Panc1 (cell line): Measurements from ENCODE around the gene KIF18B. TPM values are rescaled to one million over a fixed set of nuclear protein-coding genes. Genes with fewer than 3 reads are reported as not detected.

Source experiments
- ATAC-seq: fragments of 200-7000 bp; cut with Tn5 transposase; 2 replicates; pipeline ENCODE4 v1.9.1; 2020; ENCODE audit warnings: mild to moderate bottlenecking, moderate library complexity
- BruUV-seq: library from RNA; stranded (reverse); fragments of 400-500 nt; replicated peaks from 2 replicates; lab custom pipeline; 2021; lab: Mats Ljungman, UMichigan
- CTCF ChIA-PET: fragments of 300-600 bp; sonication (Branson Sonifier 250); formaldehyde crosslinking; loops from one replicate; lab custom pipeline; 2022; ENCODE audit warnings: antibody characterized with exemption; lab: Charles Lee
- POLR2A ChIA-PET: fragments of 300-600 bp; sonication (Branson Sonifier 250); formaldehyde crosslinking; loops from one replicate; lab custom pipeline; 2022; ENCODE audit warnings: antibody characterized with exemption; lab: Charles Lee
- DNase-seq: peaks from one replicate; pipeline ENCODE4 v3.0.0-alpha.2; 2010; ENCODE audit warnings: low read depth, low spot score
- H3K27ac ChIP-seq: 2 replicates; pipeline ENCODE4 v1.5.1; 2011; ENCODE audit warnings: mild to moderate bottlenecking, low read length, inconsistent platforms
- H3K27me3 ChIP-seq: fragments of 200-500 bp; sonication (Bioruptor generic); 2 replicates; pipeline ENCODE4 v1.6.0; 2014; ENCODE audit warnings: low read length, inconsistent platforms; ENCODE audit not compliant: control insufficient read depth, insufficient read depth
- H3K36me3 ChIP-seq: fragments of 200-500 bp; sonication (Bioruptor generic); 2 replicates; pipeline ENCODE4 v1.5.1; 2014; ENCODE audit warnings: inconsistent platforms, mild to moderate bottlenecking, low read length, moderate library complexity; ENCODE audit not compliant: control insufficient read depth, insufficient read depth
- H3K4me1 ChIP-seq: 2 replicates; pipeline ENCODE4 v1.5.1; 2011; ENCODE audit warnings: inconsistent platforms, mild to moderate bottlenecking, low read length, moderate library complexity; ENCODE audit not compliant: control insufficient read depth, insufficient read depth
- H3K4me3 ChIP-seq, 2 experiments: 2 replicates each; pipeline ENCODE4 v1.5.1; 2011 to 2012; ENCODE audit warnings: low read depth in 2 of 2, low read length in 2 of 2, mild to moderate bottlenecking in 2 of 2, inconsistent platforms in 1 of 2, moderate library complexity in 1 of 2
- H3K9me3 ChIP-seq: fragments of 200-500 bp; sonication (Bioruptor generic); 2 replicates; pipeline ENCODE4 v1.5.1; 2014; ENCODE audit warnings: low read depth, mild to moderate bottlenecking, inconsistent platforms, low read length, moderate library complexity; ENCODE audit not compliant: control insufficient read depth, insufficient read depth
- CTCF ChIP-seq: fragments of 450-650 bp; IDR thresholded peaks from 2 replicates; pipeline ENCODE4 v1.5.1; 2017; ENCODE audit warnings: mild to moderate bottlenecking
- POLR2AphosphoS5 ChIP-seq: IDR thresholded peaks from 2 replicates; pipeline ENCODE4 v1.6.1; 2012; ENCODE audit warnings: mild to moderate bottlenecking, low read depth, low read length, moderate library complexity
- SIN3A ChIP-seq: IDR thresholded peaks from 2 replicates; pipeline ENCODE4 v1.6.1; 2012; ENCODE audit warnings: low read depth, mild to moderate bottlenecking, low read length, moderate library complexity, borderline replicate concordance; ENCODE audit not compliant: insufficient read depth
- TCF7L2 ChIP-seq: IDR thresholded peaks from 2 replicates; pipeline ENCODE4 v1.6.1; 2011; ENCODE audit warnings: mild to moderate bottlenecking, low read depth, low read length, inconsistent platforms
- in situ Hi-C: cut with HindIII; loops from 2 replicates; pipeline ENCODE4 v1.10.0; 2016; ENCODE audit warnings: low sequenced_read_pairs, low pct_unique_long_range_greater_than_20kb
- intact Hi-C: fragments of 100-400 bp; cut with micrococcal nuclease; formaldehyde crosslinking; loops from one replicate; pipeline ENCODE4 v1.10.0; 2022; ENCODE audit not compliant: unreplicated experiment
- total RNA-seq: library from RNA; stranded (reverse); gene quantifications from one replicate; pipeline ENCODE4 v1.2.1, GENCODE V29; 2021; ENCODE audit not compliant: unreplicated experiment
- TF ChIP-seq, protein P1 (sequence below), 2 experiments: IDR thresholded peaks; 2 replicates each; pipeline ENCODE4 v1.6.1; 2011 to 2012; ENCODE audit warnings: low read depth in 2 of 2, control low read depth in 1 of 2, low read length in 1 of 2, mild to moderate bottlenecking in 1 of 2, moderate library complexity in 1 of 2; ENCODE audit not compliant: insufficient read depth in 1 of 2

Gene KIF18B
- total RNA-seq, 1 experiment from 2014 or later: 31.3 TPM

GRCh38 chr17:44971776-44972483 lies 24.4 kb upstream of the KIF18B start:
- DNase-seq (no peak), ATAC-seq (no peak)
- in situ Hi-C loops (no loop called here), intact Hi-C loops (no loop called here)
- no TSS peak for BruUV-seq
- no peaks in the 10 kb centered on the region for H3K9me3 ChIP-seq
- H3K36me3 ChIP-seq: no peaks in the 10 kb centered on the region
- ChIA-PET CTCF (no interaction called here), POLR2A (no interaction called here)
- no peaks in the 10 kb centered on the region for H3K4me1 ChIP-seq
- no peaks in the 10 kb centered on the region for H3K27me3 ChIP-seq
- H3K4me3 ChIP-seq: no peak overlapping the region
- TF ChIP-seq SIN3A (no peak), POLR2AphosphoS5 (no peak), TCF7L2 (no peak), CTCF (no peak)
- TF ChIP-seq, protein P1, sequence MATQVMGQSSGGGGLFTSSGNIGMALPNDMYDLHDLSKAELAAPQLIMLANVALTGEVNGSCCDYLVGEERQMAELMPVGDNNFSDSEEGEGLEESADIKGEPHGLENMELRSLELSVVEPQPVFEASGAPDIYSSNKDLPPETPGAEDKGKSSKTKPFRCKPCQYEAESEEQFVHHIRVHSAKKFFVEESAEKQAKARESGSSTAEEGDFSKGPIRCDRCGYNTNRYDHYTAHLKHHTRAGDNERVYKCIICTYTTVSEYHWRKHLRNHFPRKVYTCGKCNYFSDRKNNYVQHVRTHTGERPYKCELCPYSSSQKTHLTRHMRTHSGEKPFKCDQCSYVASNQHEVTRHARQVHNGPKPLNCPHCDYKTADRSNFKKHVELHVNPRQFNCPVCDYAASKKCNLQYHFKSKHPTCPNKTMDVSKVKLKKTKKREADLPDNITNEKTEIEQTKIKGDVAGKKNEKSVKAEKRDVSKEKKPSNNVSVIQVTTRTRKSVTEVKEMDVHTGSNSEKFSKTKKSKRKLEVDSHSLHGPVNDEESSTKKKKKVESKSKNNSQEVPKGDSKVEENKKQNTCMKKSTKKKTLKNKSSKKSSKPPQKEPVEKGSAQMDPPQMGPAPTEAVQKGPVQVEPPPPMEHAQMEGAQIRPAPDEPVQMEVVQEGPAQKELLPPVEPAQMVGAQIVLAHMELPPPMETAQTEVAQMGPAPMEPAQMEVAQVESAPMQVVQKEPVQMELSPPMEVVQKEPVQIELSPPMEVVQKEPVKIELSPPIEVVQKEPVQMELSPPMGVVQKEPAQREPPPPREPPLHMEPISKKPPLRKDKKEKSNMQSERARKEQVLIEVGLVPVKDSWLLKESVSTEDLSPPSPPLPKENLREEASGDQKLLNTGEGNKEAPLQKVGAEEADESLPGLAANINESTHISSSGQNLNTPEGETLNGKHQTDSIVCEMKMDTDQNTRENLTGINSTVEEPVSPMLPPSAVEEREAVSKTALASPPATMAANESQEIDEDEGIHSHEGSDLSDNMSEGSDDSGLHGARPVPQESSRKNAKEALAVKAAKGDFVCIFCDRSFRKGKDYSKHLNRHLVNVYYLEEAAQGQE (IDR thresholded peaks at IDR 0.05; ENCODE audit: insufficient read depth in 1 of 2, low read depth in 2 of 2, low read length in 1 of 2): no peak
- no peak overlapping the region for H3K27ac ChIP-seq

GRCh38 chr17:44970136-44970741 lies 22.7 kb upstream of the KIF18B start:
- ATAC-seq (no peak), DNase-seq (no peak)
- Histone ChIP-seq H3K4me3 (peak overlapping the region in 1 of 2 experiments; percentile 25; a peak in 1 of 4 replicates), H3K4me1 (no peaks in the 10 kb centered on the region), H3K27me3 (no peaks in the 10 kb centered on the region), H3K9me3 (no peaks in the 10 kb centered on the region), H3K27ac (no peak overlapping the region), H3K36me3 (no peaks in the 10 kb centered on the region)
- CTCF ChIA-PET: interaction anchor here (0.6 kb wide), 1 partner anchor 32 kb away, joined by 17 read pairs; no protein-coding TSS in a partner anchor
- POLR2A ChIA-PET: interaction anchor here (0.6 kb wide), 1 partner anchor 136 kb away, joined by 3 read pairs; no protein-coding TSS in a partner anchor
- intact Hi-C loops (no loop called here), in situ Hi-C loops (no loop called here)
- TF ChIP-seq POLR2AphosphoS5: no peak
- BruUV-seq: no TSS peak
